NCI-H2227 (cell line): ENCODE data around the gene CX3CL1.
"Not testable (repeated sequence)": the region's sequence is repeated elsewhere in the genome, so short reads cannot be mapped to it uniquely, and the experiment has no call there.

Experiments used
- DNase-seq: peaks from one replicate; lab custom pipeline; 2025; ENCODE audit not compliant: unreplicated experiment; lab: John Stamatoyannopoulos, UW

CX3CL1 gene

DNA sequence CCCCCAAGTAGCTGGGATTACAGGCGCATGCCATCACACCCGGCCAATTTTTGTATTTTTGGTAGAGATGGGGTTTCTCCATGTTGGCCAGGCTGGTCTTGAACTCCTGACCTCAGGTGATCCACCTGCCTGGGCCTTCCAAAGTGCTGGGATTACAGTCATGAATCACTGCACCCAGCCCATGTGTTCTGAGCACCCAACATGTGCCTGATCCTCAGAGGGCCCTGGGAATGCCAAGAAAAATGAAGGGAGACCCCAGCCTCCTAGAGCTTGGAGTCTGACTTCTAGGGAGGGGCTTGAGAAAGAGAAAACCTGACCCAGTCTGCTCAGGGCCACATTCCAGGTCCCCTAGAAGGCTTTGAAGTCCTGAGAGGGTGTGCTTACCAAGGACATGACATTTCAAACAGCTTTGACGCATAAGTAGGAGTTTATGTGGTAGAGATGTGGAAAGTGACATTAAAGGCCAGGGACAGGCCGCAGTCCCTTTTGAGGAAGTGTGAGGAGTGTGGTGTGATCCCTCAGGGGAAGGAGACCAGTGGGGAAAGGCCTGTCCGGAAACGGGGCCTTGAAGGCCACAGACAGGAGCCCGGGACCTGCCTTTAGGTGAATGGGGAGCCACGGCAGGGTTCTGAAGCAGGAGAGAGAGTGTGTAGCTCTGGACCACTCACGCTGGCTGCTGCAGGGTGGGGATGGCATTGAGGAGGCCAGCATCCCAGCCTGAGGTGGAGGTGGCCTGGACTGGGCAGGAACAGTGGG lies 14.8 kb upstream of the CX3CL1 start:
- DNase-seq, result no peak

DNA sequence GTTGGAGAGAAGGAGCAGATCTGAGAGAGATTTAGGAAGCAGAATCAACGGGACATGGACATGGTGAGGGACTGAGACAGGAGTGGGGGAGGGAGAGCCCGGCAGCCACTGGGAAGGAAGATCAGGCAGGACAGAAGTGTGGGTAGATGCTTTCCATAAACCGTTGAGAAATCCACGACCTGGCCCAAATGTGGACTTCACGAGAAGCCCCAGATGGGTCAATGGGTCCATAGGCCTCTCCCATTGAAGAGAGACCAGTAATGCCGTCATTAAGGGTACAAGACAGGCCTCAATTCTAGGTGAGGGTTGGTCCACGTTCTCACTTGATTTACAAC lies 14.2 kb upstream of the CX3CL1 start:
- DNase-seq, result no peak

DNA sequence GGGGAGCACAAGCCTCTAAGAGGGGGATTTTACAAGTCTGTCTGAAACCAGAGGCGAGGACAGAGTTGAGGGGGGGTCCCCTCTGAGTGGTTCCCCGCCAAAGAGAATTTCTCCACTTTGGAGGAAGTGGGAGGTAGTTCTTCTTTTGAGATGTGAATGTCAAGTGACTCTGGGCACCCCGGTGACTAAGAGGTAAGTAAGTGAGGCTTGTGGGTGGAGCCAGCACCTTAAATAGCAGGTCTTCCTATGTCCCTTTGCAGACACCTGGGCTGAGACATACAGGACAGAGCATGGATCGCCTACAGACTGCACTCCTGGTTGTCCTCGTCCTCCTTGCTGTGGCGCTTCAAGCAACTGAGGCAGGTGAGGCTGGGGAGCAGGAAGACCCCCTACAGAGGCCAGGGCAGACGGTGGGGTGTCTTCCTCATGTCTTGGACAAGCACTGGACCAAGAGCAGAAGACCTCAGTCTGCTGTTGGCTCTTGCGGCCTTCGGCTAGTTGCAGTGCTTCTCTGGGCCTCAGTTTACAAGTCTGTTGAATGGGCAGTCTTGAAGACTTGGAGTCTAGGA lies 13.7 kb upstream of the CX3CL1 start, which contains the start of gene CCL22:
Gene CCL22 (plus strand): TSS at position 257 of the 569 bp plus-strand sequence. CDS start 34 bp downstream, at position 291.
- DNase-seq, result no peak

DNA sequence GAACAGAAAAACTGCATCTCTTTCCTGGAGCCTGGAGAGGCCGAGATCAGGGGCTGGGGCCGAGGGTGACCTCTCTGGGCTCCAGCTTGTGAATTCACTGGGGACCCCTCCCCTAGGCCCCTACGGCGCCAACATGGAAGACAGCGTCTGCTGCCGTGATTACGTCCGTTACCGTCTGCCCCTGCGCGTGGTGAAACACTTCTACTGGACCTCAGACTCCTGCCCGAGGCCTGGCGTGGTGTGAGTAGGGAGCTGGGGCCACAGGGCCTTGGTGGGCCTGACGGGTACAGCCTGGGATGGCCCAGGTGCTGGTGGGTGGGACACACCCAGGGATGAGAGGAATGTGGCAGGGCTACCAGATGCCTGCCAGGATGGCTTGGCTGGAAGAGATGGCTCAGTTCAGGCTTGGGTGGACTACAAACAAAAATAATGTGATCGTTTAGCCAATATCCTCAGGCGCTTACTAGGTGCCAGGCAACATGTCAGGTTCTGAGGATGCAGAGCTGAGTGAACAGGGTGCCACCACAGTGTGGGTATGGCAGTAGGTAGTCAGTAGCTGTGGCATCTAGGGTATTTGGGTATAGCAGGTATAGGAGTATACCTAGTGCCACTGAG lies 11.9 kb upstream of the CX3CL1 start:
- no peak for DNase-seq

DNA sequence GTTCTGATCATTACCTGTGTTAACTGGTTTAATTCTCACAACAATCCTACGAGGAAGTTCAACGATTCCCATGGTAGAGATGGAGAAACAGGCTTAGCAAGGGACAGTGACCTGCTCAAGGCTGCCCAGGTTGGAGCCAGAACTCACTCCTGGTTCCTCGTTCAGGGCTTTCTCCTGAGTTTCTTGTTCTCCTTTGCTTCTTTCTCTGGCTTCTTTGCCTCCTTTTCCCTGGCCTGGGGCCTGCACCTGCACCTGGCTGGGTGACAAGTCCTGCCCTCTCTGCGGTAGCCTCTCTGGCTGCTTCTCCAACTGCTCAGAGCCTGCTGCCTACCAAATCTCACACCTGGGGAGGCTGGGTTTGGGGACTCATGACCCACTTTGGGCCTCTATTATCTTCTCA lies 10.9 kb upstream of the CX3CL1 start:
- DNase-seq, result no peak

DNA sequence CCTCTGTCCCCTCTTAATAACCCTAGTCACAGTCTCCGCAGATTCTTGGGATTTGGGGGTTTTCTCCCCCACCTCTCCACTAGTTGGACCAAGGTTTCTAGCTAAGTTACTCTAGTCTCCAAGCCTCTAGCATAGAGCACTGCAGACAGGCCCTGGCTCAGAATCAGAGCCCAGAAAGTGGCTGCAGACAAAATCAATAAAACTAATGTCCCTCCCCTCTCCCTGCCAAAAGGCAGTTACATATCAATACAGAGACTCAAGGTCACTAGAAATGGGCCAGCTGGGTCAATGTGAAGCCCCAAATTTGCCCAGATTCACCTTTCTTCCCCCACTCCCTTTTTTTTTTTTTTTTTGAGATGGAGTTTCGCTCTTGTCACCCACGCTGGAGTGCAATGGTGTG lies 8.1 kb upstream of the CX3CL1 start:
- no peak for DNase-seq

DNA sequence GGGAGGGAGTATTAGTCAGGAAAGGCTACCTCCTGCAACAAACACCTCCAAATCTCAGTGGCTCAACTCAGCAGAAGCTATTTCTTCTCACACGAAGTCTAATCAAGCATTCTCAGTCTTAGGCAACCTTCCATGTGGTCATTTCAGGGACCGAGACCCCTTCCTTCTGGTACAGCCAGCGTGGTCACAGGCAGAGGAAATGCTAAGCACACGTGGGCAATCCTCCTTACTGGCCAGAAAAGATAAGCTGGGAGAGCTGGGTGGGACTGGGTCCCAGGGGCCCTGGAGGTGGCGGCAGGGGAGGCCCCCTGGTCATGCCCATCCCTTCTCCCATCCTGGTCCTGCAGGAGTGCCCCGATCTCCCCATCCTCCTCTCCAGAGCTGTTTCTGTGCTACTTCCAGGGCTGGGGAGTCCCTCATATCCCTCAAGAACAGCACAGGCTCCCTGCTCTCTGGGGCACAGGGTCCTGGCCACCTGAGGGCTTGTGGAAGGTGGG lies 5.7 kb upstream of the CX3CL1 start:
- DNase-seq, result no peak

DNA sequence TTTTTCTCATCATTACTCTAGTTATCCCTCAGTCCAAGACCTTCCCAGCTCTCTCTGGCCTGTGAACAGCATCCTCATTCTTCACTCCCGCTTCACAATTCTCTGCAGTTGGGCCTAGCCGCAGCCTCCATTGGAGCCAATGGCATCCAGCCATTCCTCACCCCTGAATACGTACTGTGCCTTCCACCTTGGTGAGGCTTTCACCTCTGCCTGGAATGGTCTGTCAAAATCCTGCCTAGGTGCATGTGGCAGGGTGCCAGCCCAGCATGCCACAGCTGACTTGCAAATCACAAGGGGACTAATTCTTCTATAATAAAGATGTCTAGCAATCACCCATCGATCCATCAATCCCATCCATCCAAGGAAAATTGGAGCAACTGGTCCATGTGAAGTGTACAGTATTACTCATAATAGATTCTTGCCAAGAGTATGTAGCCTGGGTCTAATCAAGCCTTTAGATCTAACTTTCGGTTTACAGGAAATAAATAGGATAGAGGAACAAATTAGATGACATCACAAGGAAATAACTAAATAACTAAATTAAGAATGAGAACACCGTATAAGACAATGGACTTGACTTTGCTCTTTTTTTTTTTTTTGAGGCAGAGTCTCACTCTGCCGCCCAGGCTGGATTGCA lies 5.1 kb upstream of the CX3CL1 start:
- no peak for DNase-seq

DNA sequence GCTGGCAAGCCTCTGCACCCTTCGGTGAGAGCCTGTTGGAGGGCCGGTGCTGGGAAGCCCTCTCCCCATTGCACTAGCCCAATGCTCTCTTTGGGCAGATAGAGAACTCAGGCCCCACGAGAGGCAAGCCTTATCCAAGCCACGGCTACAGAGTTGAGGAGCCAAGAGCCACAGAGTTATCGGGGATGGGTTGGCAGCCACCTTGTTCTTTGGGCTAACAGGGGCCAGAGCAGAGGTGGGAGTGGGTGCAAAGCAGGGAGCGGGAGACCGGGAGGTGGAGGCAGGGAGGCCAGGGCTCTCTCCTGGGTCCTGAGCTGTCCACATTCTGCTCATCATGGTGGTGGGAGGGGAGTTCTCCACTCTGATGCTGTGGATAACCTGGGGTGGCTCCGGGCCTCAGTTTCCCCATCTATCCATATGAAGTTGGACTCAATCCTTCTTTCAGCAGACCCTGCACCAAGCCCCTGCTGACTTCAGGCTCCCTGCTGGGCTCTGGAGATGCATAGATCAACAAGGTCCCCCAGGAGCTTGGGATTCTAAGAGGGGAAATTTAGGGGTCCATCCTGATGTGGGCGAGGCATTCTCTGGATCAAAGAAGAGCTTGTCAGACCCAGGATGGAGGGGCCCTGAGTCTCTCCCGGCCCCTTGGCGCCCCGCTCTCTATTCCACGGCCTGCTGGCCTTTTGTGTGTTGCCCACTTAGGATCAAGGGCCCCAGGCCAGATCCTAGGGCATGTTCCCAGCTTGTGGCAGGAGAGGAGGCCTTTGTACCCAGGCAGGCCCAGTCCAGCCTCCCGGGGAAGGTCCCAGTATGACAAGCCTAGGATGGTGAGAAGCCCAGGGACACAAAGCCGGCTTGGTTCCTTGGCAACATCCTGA lies 557 bp upstream of the CX3CL1 start:
- no peak for DNase-seq

DNA sequence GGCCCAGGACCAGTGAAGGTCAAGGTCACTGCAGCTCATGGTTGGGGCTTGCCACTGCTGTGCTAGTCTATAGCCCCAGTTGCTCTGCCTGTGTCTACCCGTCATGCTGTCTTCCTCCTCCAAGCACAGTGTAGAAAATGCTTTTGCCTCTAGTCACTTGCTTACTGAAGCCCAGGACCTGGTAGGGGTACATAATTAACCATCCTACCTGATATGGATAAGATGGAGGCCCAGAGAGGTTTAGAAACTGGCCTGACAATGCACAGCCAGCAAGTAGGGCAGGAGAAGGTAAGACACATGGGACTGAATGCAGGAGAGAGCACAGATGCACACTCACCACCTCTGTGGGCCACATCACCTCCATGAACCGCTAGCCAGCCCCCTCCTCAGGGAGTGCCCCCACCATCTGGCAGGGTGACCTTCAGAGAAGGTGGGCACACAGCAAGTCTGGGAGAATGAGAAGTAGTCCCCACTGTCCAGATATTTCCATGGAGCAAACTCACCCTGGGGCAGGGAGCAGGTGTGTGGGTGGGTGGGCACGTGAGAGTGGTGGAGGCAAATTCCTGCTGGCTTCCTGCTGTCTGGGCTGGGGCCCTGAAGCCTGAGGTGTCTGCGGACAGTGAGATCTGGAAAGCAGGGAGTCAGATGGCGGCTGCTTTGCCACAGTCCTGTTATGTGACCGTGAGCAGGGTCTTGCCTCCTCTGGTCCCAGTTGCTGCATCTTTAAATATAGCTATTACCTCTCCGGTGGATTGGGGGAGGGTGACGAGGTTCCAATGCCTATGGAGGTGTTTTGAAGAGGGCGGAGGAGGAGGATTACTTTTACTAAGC lies 1.0 kb downstream of the CX3CL1 start:
- no peak for DNase-seq

DNA sequence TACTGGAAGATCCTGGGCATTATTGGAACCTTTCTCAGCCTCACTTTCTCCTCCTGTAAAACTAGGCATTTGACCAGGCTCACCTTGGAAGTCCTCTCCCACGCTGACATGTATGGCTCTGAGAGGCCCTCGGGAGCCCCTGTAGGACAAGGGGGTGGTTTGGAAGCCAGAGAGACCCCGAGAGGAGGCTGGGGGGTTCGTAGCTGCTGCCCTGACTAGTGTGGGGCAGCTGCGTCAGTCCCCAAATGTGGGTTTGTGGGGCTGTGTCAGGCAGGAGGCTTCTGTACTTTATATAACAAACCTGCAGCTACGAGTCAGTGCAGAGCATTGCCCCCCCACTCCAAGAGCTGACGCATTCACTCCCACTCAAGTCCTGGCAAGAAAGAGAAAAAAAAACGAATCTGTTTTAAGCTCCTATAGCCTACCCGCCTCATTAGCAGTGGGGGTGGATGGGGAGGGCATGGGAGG lies 1.8 kb downstream of the CX3CL1 start:
- DNase-seq, result no peak

DNA sequence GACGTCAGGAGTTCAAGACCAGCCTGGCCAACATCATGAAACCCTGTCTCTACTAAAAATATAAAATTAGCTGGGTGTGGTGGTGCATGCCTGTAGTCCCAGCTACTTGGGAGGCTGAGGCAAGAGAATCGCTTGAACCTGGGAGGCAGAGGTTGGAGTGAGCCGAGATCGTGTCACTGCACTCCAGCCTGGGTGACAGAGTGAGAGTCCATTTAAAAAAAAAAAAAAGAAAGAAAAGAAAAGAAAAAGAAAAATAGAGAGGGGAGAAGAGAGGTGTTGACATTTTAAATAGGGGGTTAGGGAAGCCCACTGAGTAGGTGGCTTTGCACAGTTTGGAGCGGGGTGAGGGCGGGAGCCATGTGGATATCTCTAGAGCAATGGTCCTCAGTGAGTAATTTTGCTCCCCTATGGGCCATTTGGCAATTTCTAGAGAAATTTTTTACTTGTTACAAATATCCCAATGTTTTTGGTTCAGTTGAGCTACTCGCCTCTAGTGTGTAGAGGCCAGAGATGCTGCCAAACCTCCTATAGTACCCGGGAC lies 2.7 kb downstream of the CX3CL1 start:
- DNase-seq, result not testable (repeated sequence)

DNA sequence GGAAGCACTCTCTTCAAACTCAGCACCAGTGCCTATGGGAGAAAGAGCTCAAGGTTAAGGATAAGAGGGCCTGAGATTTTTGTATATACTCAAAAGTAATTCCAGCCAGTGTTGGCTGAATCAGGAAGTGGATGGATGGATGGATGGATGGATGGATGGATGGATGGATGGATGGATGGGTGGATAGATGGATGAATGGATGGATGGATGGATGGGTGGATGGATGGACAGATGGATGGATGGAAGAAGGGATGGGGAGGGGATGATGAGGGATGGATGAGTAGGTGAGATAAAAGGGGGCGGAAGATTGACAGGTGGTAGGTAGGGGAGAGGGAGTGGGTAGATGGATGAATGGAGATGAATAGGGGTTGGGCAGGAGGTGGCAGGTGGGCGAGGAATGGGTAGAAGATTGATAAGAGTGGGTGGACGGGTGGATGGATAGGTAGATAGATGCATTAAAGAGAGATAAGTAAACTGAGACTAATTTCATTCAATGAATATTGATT lies 4.1 kb downstream of the CX3CL1 start:
- no peak for DNase-seq

DNA sequence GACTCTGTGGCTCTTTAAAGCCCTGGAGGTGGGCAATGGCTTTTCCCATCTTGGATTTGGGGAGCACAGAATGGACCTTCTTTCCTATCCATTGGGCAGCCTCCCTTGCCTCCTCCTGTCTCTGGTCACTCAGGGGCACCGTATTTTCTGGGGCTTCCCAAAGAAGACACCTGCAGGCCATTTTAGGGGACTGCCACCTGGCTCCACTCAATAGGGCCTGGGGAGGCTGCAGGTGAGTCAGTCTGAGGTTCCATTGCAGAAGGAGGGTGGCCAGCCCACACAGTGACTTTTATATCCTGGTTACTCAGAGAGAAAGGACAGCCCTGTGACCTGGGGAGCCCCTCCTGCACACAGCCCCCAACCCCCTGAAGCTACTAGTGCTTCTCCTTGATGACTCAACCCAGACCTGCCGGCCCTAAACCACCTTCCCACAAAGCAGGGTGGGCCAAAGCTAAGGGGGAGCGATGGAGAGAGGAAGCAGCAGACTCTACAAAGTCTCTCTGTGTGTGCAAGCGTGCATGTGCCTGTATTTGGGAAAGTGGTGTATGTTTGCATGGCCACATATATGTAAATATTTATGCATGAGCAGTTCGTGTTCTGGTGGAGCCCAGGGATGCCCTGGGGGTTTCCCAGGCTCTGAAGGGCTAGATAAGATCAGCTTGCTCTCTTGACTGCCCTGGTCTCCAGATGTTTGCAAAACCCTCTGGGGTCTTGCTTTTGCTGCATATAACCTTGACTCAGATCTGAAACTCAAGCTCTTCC lies 5.0 kb downstream of the CX3CL1 start:
- DNase-seq, result no peak

DNA sequence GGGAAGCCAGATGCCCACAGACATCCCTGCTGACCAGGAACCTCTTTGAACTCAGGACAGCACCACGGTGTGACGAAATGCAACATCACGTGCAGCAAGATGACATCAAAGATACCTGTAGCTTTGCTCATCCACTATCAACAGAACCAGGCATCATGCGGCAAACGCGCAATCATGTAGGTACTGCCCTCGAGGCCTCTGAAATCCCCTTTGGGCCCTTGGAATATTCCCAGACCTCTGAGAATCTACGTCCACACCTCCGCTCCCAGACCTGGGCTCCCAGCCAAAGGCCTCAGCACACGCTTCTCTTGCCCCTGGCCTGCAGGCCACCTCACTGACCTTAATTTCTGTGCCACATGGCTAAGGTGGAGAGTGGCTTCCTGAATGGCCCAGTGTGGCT lies 7.3 kb downstream of the CX3CL1 start:
- DNase-seq, result no peak

DNA sequence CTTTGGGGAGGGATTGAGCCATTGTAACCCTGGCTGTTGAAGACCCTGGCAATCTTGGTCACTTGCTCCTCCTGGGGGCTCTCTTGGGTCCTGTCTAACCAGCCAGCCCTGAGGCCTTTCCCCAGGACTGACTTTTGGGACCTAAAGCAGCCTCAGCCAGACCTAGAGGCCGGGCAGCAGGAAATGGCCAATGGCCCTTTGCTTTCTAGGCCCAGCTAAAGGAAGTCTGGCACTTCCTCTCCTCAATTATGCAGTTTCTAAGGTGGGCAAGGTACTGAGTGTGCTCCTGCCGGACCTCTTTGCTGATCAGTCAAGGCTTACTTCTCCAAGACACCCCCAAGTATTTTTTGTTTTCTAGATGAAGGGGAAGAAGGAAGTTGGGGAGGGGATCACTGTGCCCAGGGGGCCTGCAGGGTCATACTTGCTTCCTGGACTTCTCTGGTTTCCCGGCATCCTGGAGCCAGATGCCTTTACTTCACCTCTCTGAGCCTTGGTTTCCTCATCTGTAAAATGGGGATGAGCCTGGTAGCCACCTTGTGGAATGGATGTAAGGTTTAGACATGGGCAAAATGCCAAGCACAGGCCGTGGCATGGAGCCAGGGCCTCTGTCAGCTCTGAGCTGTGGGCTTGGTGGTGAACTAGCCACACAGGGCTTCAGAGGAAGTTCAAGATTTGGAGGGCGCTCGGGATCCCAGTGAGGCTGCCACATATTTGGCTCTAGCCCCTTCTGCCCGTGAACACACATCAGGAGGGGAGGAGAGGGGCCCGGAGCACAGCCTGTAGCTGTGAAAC lies 8.6 kb downstream of the CX3CL1 start:
- DNase-seq, result no peak

DNA sequence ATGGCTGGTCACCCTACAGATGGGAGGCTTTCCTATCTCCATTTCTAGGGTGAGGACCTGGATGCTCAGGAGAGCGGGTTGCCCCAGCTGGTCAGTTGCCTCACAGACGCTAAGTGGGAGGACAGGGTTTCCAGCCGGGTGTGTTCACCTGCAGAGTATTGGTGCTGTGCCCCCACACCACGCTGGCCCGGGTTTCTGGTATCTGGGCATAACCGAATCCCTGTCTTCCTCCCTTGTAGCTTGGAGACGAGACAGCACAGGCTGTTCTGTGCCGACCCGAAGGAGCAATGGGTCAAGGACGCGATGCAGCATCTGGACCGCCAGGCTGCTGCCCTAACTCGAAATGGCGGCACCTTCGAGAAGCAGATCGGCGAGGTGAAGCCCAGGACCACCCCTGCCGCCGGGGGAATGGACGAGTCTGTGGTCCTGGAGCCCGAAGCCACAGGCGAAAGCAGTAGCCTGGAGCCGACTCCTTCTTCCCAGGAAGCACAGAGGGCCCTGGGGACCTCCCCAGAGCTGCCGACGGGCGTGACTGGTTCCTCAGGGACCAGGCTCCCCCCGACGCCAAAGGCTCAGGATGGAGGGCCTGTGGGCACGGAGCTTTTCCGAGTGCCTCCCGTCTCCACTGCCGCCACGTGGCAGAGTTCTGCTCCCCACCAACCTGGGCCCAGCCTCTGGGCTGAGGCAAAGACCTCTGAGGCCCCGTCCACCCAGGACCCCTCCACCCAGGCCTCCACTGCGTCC lies 9.7 kb downstream of the CX3CL1 start:
- no peak for DNase-seq
